GM21576 (cell line): Measurements from ENCODE around the gene ACHE.

Source experiments
- ATAC-seq: cut with Tn5 transposase; IDR thresholded peaks from one replicate; pipeline ENCODE4 v1.9.1; 2021; ENCODE audit warnings: mild to moderate bottlenecking, moderate library complexity; ENCODE audit not compliant: unreplicated experiment

Gene ACHE

GRCh38 chr7:100897772-100898454, 2.2 kb upstream of the ACHE start:
- ATAC-seq = no peak

GRCh38 chr7:100896732-100897608, 1.3 kb upstream of the ACHE start:
- no peak for ATAC-seq

- no peak for ATAC-seq
These were observed 456 bp upstream of the ACHE start for GRCh38 chr7:100895956-100896731.

GRCh38 chr7:100894860-100895700, 608 bp downstream of the ACHE start:
- ATAC-seq = no peak

- no peak for ATAC-seq
These were observed 1.6 kb downstream of the ACHE start for GRCh38 chr7:100893910-100894721.

GRCh38 chr7:100893318-100893895, 2.3 kb downstream of the ACHE start:
- no peak for ATAC-seq

- no peak for ATAC-seq
These were observed 3.0 kb downstream of the ACHE start for GRCh38 chr7:100892364-100893317.

GRCh38 chr7:100891568-100892247, 4.0 kb downstream of the ACHE start:
- ATAC-seq = no peak

GRCh38 chr7:100890653-100891567, 4.8 kb downstream of the ACHE start:
- ATAC-seq = no peak

- ATAC-seq = peak; percentile 16
These were observed 6.5 kb downstream of the ACHE start, which contains the start of gene UFSP1 for GRCh38 chr7:100888988-100889750. TSS of gene UFSP1 (minus strand) at chr7:100889715. CDS start at chr7:100889271, 444 bp downstream.

- ATAC-seq = no peak
These were observed 7.2 kb downstream of the ACHE start for GRCh38 chr7:100888291-100888987.

GRCh38 chr7:100887516-100888290, 8.0 kb downstream of the ACHE start:
- ATAC-seq = peak; percentile 51

- ATAC-seq = no peak
These were observed 8.7 kb downstream of the ACHE start for GRCh38 chr7:100886936-100887515.
